Uterus (tissue), 2 donors: ENCODE data around the gene ATF7.

Experiments used
- CTCF ChIP-seq, 4 experiments: fragments of 200-600 bp in 2 of 4; fragments of 450-650 bp in 2 of 4; sonication (generic) in 2 of 4; IDR thresholded peaks; one replicate each; pipeline ENCODE4 v1.5.1; 2016 to 2019; ENCODE audit warnings: antibody characterized with exemption in 4 of 4, mild to moderate bottlenecking in 2 of 4, moderate library complexity in 1 of 4
- POLR2A ChIP-seq, 2 donors: fragments of 450-650 bp; IDR thresholded peaks; one replicate each; pipeline ENCODE4 v1.6.1; 2016; ENCODE audit warnings: antibody characterized with exemption in 2 of 2, mild to moderate bottlenecking in 1 of 2, moderate library complexity in 1 of 2

- TF ChIP-seq POLR2A (IDR thresholded peaks at IDR 0.05) (no peak), CTCF (IDR thresholded peaks at IDR 0.05) (no peak)
Measured at GRCh38 chr12:53518381-53518780, 107.8 kb downstream of the ATF7 start.
